HG02678 (cell line): ENCODE data around the gene LPIN3.

Experiments
- ATAC-seq: cut with Tn5 transposase; IDR thresholded peaks from one replicate; pipeline ENCODE4 v1.9.1; 2021; ENCODE audit warnings: mild to moderate bottlenecking, moderate library complexity; ENCODE audit not compliant: unreplicated experiment

The LPIN3 gene

GRCh38 chr20:41365777-41366545 lies 25.3 kb downstream of the LPIN3 start:
- ATAC-seq = no peak

DNA sequence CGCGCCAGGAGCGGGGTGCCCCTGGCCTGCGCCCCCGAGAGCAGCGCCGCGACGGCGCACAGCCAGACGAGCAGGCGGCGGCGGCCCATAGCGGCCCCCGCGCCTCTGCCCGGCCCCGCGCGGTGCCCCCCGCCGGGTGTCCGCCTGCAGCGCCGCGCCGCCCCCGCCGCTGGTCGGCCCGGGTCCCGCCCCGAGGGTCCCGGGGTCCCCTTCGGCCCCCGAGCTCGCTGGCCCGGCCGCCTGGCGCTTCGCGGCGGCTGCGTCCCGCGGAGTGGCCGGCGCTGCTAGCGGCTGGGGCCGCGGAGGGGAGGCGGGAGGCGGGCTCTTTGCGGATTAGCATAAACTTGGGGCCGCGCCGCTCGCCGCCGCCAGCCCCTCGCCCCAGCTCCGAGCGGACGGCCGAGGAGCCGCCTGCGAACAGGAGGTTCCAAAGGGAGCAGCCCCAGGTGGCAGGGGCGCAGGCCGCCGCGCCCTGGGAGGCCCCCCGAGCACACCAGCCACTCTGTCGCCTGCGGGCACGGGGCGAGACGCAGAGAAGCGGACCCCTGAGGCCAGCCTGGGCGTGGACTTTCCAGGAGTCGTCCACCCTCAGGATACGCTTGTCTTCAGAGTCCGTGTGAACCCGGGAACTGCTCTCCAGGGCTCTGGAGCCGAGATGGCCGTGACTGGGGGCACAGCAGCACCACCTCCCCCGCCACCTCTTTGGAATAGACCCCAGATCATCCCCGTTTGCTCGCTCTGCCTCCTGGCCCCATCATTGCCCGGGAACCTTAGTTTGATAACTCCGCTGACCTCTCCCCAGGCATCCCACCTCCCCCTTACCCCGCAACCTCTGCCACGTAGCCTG lies 26.1 kb downstream of the LPIN3 start, which contains the start of gene EMILIN3:
TSS of gene EMILIN3 (minus strand) at position 273 of the 847 bp plus-strand sequence. CDS start at position 89, 184 bp downstream.
- ATAC-seq = no peak

GRCh38 chr20:41367393-41367695 lies 26.7 kb downstream of the LPIN3 start:
- ATAC-seq = no peak

DNA sequence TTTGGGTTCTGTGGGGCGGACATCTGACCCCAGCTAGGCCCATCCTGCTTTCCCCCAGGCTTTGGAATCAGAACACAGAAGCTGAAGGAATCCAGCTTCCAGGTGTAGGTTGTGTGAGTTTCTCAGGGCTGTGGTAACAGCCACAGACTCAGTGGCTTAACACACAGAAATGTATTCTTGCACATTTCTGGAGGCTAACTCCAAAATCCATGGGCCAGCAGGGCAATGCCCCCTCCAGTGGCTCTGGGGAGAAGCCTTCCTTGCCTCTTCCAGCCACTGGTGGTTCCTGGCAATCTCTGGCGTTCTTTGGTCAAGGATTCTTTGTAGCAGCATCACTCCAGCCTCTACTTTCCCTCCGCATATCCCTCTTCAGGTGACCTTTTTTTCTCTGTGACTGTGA lies 27.3 kb downstream of the LPIN3 start:
- no peak for ATAC-seq

DNA sequence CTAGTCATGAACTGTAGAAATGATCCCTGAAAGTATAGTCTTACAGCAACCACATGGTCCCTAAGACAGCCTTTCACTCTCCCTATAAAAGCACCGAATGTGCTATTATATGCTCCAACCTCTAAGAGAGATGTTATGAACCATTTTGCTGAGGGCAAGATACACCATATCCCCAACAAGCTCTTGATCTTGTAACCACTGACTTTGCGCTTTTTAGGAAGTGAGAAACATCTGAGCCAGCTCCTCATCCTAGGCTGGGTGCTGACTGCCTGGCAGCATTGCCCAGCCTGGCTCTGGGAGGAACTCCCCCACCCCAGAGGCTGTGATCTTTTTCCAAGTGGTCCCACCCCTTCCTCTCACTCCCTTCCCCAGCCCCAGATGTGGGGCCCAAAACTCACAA lies 29.1 kb downstream of the LPIN3 start:
- ATAC-seq = no peak

- no peak for ATAC-seq
Measured at GRCh38 chr20:41370176-41370575, 29.6 kb downstream of the LPIN3 start.

DNA sequence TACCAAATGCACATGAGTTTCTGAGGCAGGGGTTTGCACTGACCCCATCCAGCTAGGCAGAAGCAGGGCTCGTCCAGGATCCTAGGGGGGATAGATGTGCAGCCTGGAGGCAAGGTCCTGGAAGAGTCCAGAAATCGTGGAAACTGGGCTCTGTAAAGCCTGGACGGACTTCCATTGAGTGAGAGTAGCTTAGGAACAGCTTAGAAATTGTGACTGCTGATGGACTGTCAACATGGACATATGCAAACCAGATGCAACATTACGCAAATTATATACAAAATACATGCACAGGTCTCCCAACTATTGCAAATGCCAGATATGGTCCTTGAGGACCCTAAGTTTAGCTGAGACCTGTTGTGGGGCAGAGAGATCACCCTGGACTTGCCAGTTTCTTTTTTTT lies 30.8 kb downstream of the LPIN3 start:
- no peak for ATAC-seq

GRCh38 chr20:41373251-41373783 lies 32.7 kb downstream of the LPIN3 start:
- ATAC-seq = no peak

DNA sequence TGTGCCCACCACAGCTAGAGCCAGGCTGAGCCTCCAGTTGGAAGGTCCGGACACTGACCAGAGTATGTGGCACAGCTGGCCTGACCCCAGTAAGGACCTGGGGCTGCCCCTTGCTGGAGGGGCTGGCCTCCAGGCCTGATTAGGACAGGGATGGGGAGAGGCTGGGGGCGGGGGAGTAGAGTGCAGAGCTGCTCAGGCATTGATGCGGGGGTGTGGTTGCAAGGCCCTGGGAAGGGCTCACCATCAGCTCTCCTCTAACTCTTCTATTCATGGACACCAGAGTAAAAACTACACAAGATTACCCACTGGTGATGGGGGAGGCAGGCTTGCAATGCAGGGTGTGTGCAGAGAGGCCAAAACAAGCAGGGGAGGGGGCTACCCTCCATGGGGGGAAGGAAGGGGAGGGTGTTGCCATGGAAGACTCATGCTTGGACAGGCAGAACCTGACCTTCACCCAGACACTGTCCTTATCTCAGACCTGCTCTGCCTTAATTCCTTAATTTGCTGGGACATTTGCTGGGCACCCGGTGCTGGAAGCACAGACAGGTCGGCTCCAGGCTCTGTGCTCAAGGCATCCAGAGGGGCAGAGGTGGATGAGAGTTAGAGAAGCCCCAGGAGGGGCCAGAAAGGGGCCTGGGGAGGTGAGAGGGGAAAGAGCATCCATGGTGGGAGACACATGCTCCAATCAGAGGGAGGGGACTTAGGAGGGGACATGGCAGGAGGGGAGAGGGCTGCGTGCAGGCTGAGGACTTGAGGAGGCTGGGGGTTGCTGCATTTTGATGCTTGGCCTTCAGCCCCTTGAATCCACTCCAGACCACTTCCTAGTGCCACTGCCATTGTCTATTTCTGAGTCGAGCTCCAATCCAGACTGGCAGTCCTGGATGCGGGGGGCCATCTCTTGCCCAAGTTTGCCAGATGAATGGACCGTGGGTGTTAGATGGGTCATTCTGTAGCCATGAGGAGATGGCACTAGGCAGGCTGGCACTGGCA lies 33.6 kb downstream of the LPIN3 start:
- no peak for ATAC-seq

- no peak for ATAC-seq
Measured at GRCh38 chr20:41375846-41376245, 35.2 kb downstream of the LPIN3 start.

DNA sequence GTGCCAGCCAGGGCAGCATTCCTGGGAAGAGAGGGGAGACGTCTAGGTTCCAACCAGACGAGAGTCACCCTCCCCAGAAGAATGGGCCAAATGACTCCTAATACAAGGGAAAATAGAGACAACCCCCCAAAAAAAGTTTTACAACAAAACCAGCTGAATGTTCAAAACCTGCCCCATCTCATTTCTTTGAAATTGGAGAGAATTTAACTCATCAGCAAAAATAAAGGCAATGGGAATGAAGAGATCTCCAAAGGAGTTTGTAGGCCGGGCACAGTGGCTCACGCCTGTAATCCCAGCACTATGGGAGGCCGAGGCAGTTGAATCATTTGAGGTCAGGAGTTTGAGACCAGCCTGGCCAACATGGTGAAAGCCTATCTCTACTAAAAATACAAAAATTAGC lies 35.7 kb downstream of the LPIN3 start:
- no peak for ATAC-seq

DNA sequence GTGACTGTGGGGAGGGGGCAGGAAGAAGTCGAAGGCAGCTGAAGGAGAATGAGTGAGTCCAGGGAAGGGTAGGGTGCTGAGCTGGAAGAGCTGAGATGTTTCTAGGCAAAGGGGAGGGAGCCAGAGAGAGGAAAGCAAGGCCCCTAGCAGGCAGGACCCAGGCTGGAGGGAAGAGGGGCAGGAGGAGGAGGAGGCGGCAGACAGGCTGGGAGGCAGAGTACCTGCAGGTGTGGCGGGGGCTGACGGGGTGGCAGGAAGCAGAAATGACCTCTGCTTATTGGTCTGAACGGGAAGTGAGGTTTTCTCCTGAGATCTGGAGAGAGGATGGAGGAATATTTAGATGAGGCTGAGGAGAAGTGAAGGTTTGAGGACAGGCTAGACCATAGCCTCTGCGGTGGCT lies 36.7 kb downstream of the LPIN3 start:
- no peak for ATAC-seq

- ATAC-seq = no peak
Measured at GRCh38 chr20:41379551-41379950, 38.9 kb downstream of the LPIN3 start.

- ATAC-seq = no peak
Measured at GRCh38 chr20:41380551-41381193, 40.1 kb downstream of the LPIN3 start.

DNA sequence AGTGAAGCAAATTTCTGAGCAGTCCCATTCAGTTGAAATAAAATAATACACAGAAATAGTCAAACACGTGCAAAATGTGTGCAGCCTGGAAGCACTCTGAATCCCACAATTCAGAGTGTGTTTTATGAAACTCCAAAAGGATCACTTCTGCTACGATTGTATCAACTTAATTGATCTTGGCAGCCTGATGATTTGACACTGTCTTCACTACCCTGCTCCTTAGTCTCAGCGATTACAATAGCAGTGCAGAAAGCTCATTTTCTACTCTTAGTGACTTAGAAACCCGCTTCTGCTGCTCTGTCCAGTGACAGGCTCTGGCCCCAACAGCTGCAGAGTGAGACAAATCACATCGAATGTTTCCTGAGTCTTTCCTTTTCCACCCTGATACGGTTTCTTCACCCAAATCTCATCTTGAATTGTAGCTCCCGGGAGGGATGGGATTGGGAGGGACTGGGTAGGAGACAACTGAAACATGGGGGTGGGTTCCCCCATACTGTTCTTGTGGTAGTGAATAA lies 42.2 kb downstream of the LPIN3 start:
- no peak for ATAC-seq

GRCh38 chr20:41386502-41387427 lies 46.1 kb downstream of the LPIN3 start:
- no peak for ATAC-seq

GRCh38 chr20:41387444-41387851 lies 46.8 kb downstream of the LPIN3 start:
- no peak for ATAC-seq

- ATAC-seq = no peak
Measured at GRCh38 chr20:41390889-41391288, 50.3 kb downstream of the LPIN3 start.

DNA sequence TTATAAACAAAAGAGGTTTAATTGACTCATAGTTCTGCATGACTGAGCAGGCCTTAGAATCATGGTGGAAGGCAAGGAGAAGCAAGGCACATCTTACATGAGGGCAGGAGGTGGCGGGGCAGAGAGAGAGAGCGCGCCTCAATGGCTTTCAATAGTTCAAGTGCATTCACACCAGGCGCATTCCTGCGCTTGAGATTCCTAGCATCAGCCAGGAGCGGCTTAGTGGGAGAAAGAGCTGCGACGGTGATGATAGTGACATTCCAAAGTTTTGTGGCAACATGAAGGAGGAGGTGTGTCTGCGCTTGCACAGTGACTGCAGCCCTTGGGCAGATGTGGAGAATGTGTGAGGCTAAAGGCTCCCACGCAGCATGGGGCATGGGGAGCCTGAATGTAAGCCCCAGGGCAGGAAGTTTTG lies 51.0 kb downstream of the LPIN3 start:
- no peak for ATAC-seq
